ENCODE data around the gene TCF4. TPM values are rescaled to one million over a fixed set of nuclear protein-coding genes. Genes with fewer than 3 reads are reported as not detected.

Gene TCF4
- polyA plus RNA-seq, 12 donors: 104 to 235 (median 142) TPM

DNA sequence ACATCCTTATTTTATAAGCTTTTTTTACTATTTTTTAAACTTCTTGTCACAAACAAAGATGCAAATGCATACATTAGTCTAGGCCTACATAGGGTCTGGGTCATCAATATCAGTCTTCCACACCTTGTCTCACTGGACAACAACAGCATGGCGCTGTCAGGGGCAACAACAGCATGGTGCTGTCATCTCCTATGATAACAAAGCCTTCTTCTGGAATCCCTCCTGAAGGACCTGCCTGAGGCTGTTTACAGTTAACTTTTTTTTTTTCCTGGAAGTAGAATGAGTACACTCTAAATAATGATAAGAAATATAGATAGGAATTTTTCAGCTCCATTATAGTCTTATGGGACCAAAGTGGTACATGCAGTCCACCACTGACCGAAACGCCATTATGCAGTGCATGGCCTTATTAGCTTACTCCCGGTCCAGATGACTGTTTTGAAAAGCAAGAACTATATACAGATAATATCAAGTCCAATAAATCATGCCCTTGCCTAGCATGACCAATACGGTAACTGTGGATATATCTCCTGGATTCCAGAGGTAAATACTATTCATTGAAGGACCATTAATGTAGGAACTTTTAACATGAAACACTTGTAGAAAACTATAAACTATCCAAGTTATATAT is 38.4 kb downstream of the TCF4 start:
- DNase-seq: no peak

- no peak for DNase-seq
These were observed 40.3 kb downstream of the TCF4 start for GRCh38 chr18:55547705-55548056.

- peak; percentile 68 for DNase-seq
These were observed 40.9 kb downstream of the TCF4 start for GRCh38 chr18:55546851-55547704.

DNA sequence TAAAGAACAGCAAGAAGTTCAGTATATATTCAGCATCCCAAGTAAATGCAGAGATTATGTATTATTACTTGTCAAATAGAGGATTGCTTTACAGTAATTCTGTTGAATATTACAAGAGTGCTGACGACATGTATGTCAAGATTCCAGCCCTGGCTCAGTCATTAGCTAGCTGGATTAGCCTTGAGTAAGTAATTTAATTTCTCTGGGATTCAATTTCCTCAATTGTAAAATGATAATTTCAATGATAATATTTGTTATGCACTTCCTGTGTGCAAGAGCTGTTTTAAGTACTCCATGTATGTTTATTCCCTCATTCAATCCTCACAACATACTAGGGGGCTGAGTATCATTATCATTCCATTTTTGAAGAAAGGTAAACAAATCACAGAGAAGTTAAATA is 44.0 kb downstream of the TCF4 start:
- no peak for DNase-seq

DNA sequence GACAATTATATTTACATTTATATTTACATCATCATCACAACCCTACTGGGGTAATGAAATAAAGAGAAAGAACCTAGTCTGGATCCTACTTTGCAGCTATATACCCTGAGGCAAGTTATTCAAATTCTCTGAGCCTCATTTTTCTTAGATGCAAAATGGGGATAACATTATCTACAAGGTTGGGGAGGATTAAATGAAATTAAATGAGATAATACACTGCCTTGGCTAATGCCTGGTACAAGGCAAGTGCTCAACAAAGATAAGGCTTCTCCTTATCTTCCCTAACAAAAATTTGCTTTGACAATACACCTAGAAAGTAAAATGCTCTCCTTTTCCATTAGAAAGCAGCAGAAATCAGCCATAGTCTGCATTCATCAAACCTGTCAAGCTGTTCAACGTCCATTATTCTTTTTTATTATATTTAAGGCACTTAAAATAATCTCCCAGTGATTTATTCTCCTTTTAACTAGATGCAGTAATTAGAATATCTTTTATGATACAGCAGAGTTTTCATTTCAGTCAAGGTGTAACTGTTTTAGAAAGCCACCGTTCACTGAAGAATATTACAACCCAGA is 44.8 kb downstream of the TCF4 start:
- DNase-seq: no peak

DNA sequence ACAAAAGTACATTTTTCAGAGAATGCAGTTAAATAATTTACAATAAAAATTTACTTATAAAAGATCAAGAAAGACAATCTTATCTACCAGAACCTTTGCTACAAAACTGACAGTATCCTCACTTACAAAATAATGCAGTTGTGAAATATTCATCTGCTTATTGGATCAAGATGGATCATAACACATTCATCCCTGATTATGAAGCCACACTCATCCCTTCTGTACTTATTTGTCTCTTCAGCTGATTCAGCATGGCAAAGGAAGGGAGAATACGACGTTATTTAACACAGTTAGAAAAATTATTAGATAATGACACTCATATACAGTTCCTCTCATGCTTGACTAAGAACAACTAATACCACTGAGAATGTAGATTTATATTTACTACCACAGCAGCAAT is 46.4 kb downstream of the TCF4 start:
- DNase-seq: no peak

GRCh38 chr18:55539240-55539639 is 48.8 kb downstream of the TCF4 start:
- DNase-seq: no peak

DNA sequence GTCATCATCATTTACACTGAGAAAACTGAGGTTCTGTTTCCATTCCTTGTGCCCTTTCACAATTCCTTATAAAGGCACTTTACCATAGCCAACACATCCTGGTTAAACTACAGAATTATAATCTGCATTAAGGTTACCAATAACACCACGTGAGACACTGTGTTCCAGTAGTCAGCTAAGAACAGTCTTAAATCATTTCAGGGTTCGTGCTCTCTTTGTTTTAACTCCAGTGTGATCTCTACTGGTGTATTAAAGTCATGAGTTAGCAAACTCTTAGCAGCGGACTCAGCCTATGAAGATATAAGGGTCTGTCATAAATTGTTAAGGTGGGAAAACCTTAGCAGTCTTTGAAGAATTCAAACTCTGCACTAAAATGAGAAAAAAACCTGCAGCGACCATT is 53.0 kb downstream of the TCF4 start:
- no peak for DNase-seq

DNA sequence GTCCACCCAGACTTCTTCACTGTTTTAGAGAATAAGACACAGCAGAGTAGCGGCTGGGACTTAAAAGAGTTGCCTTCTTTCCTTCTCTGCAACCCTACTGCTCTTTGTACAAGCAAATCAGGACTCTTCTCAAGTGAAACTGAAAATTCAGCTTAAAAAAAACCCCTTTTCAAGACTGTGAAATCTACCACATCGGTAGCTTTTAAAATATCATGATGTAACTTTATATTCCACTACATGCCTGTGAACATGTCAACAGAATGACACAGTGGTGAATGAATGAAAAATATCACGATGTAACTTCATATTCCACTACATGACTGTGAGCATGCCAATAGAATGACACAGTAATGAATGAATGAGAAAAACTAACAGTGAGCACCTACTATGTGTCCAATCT is 53.4 kb downstream of the TCF4 start:
- no peak for DNase-seq

DNA sequence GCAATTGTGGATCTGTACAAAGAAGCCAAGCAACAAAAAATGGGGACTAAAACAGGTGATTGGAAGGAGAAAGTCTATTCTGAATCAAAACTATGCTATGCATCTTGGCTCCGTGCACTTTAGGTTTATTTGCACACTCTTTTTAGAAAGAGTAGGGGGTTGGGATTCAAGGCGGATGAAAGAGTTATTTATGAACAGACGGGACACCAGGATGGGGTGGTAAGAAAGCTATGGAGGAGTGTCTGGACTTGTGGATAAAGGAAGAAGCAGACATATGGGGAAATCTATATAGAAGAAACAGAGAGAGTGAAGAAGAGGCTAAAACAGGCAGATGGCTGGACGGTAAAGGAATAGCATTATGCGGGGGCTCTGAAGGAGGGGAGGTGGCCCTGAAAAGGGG is 57.8 kb downstream of the TCF4 start:
- no peak for DNase-seq

GRCh38 chr18:55529581-55529980 is 58.4 kb downstream of the TCF4 start:
- no peak for DNase-seq

DNA sequence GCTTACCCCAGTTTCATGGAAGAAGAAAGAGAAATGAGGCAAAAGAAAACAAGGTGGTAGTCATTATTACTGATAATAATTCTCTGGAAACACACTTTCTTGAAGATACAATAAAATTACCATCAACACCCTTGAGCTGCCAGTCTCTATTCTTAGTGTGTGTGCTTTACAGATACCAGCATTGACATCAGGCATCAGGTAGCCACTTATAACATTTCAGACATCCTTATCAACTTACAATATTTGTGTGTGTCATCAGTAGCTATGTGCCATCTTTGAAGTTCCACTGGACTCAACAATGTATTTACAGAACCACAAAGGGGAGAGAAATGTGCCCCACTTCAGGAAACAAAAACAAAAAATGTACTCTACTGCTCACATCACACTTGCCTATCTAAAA is 62.1 kb downstream of the TCF4 start:
- DNase-seq: no peak

- no peak for DNase-seq
These were observed 63.5 kb downstream of the TCF4 start for GRCh38 chr18:55524353-55525073.

GRCh38 chr18:55523001-55523400 is 65.0 kb downstream of the TCF4 start:
- DNase-seq: no peak

DNA sequence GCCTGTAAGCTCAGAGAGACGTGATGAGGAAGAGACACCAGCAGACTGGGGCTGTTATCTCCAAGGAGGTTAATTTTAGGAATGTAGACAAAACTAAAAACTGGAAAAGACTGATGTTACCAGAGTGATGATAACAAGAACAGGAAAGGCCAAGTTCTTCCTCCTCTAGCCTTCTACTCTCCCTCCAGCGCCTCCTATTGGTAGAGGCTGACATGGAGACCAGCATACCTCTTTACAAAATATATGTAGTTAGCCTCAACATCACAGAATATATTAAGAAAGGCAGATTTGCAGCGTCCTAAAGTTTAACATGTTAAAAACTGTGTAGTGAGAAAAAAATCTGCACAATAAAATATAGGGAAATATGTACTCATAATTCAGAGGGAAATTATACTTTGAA is 66.0 kb downstream of the TCF4 start:
- DNase-seq: no peak

GRCh38 chr18:55517055-55517454 is 70.9 kb downstream of the TCF4 start:
- DNase-seq: no peak

DNA sequence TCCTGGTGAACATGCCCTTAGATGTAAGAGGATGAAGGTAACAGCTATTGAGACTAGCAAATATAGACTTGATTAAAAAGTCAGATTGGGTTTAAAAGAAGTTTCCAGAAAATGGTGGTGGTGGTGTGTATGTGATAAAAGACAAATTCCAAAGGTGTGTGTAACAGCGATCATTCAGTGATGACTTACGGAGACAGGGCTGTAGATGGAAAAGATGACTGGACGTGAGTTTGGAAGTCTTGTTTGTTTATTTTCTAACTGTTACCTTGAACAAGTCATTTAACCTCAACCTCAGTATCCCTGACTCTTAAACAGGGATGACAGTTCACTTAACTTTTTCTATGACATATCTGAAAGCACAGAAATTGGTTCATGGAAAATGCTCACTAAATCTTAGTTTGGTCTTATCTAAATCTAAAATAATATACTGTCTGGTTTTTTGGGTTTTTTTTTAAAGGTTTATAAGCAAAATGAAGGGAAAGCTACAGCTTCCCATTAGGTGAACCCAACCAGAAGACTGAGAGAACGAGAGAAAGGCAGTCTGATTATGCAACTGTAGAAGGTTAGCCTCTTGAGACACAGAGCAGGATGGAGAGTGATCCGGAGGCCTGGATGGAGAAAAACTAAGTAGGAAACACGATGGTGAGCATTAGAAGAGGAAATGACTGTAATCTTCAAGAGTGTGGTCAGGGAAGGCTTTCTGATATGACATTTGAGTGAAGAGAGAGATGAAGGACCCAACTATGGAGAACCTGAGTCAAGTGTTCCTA is 71.9 kb downstream of the TCF4 start:
- no peak for DNase-seq

GRCh38 chr18:55515214-55515613 is 72.8 kb downstream of the TCF4 start:
- DNase-seq: peak; percentile 30

DNA sequence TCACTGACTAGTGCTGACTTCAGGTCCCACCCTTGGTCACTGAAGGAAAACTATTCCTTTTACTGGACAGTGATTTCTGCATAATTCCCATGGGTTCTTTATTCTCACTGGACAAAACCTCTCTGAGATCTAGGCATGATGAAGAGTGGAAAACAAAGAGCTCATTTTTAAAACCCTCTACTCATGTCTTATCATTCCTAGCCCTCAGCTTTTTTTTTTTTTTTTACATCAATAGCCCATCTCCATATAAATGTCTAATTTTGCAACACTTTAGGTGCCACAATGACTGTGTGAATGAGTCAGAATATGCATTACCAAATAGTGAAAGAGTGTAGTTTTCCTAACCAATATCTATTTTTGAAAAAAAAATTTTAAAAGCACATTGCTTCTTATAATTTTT is 74.8 kb downstream of the TCF4 start:
- no peak for DNase-seq

DNA sequence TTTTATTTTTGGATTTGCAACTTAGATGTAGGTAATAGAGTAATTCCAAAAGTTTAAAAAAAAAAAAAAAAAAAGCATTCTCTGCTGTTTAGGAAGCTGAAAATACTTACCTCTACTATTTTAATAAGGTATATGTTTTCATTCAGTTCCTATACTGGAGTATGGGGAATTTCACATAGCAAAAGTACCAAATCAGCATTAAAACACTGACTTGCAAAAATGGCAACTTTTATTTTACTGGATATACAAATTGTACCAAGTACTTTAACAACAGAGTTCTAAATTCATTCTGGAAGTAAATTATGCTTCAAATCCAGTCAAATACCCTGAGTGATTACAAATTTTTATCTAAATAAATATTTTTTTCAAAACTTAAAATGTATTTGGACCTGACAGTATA is 76.7 kb downstream of the TCF4 start:
- DNase-seq: no peak

GRCh38 chr18:55510809-55511208 is 77.2 kb downstream of the TCF4 start:
- DNase-seq: peak; percentile 62

Measured in muscle of arm (tissue), 12 donors.